HG03469 (cell line): Measurements from ENCODE around the gene FBXL3.
"Not testable (repeated sequence)": the region's sequence is repeated elsewhere in the genome, so short reads cannot be mapped to it uniquely, and the experiment has no call there.

Experiments
- ATAC-seq: cut with Tn5 transposase; IDR thresholded peaks from one replicate; pipeline ENCODE4 v1.9.1; 2021; ENCODE audit warnings: mild to moderate bottlenecking, moderate library complexity, moderate number of reproducible peaks; ENCODE audit not compliant: unreplicated experiment

The FBXL3 gene

GRCh38 chr13:76991796-76992547 is 35.0 kb downstream of the FBXL3 start, which contains the start of gene CLN5:
CLN5 (plus strand) TSS chr13:76992081; CDS start chr13:76992099, 18 bp downstream.
- ATAC-seq: peak; percentile 97

- ATAC-seq: peak; percentile 32
Measured at GRCh38 chr13:76991432-76991795, 35.5 kb downstream of the FBXL3 start.

DNA sequence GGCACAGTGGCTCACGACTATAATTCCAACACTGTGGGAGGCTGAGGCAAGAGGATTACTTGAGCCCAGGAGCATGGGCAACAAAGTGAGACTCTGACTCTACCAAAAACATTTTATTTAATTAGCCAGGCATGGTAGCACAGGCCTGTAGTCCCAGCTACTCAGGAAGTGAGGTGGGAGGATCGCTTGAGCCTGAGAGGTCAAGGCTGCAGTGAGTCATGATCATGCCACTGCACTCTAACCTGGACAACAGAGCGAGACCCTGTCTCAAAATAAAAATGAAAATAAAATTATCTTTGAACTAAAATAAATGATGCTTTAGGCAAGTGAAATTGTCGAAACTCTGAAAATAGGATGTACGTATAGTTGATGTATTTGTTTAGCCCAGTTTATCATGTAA is 43.3 kb downstream of the FBXL3 start:
- ATAC-seq: no peak

GRCh38 chr13:76982061-76982460 is 44.9 kb downstream of the FBXL3 start:
- no peak for ATAC-seq

GRCh38 chr13:76980075-76980718 is 46.8 kb downstream of the FBXL3 start:
- peak; percentile 99 for ATAC-seq

- ATAC-seq: no peak
Measured at GRCh38 chr13:76976929-76977328, 50.0 kb downstream of the FBXL3 start.

DNA sequence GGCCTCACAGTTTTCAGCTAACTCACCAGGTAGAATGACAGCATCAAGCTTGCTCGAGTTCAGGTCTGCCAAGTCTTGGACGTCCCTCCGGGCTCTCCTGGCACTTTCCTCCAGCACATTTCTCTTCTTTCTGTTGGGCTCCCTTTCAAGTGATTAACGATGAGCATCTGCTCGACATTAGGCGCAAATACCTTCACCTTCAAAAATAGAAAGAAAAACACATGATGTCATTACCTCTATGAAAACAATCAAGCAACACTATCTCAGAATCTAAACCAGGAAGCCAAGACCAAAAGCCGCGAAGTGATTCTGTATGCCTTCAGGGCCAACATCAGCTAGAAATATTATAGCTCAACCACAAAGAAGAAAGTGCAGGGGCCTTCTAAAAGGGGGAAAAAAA is 50.5 kb downstream of the FBXL3 start:
- no peak for ATAC-seq

GRCh38 chr13:76975863-76976262 is 51.1 kb downstream of the FBXL3 start:
- ATAC-seq: no peak

DNA sequence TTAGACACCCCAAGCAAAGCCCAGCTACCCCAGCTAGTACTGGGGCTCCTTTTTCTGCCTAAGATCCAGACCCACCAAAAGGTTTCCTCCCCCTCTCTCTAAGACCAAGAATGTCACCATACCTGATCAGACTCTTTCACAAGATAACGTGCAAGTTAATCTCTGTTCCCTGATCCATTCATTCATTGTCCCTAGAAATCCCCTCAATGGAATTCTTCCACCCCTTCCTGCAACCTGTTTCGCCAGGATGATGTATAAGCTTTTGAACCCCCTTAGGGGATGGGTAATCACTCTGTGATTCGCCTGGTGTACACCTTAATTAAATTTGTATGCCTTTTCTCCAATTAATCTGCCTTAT is 52.4 kb downstream of the FBXL3 start:
- no peak for ATAC-seq

DNA sequence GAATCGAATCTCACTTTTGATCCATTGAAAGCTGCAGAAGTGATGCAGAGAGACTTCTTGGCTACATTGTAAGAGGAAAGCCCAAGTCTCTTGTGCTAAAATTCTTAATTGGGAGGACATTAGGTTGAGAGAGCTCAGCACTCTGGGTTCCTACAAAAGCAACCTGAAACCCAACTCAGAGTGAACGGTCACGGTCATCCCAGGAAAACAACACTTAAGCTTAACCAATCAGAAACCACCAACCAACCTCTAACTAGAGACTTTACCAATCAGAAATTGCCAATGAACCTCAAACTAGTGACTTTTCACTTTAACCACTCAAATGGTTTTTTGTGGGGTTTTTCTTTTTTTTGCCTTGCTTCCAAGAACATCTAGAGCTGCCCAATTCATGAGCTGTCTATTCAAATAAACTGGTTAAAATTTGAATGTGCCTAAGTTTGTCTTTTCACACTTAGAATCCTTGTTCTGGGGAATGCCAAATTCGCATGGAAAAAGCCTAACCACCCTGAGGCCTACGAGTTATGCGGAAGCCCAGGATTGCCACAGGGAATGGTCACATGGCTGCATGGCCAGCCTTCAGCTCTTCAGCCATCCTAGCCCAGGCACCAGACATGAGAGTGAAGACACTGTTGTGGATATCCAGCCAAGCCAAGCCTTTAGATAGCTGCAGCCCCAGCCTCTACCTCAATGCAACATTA is 52.9 kb downstream of the FBXL3 start:
- ATAC-seq: no peak

DNA sequence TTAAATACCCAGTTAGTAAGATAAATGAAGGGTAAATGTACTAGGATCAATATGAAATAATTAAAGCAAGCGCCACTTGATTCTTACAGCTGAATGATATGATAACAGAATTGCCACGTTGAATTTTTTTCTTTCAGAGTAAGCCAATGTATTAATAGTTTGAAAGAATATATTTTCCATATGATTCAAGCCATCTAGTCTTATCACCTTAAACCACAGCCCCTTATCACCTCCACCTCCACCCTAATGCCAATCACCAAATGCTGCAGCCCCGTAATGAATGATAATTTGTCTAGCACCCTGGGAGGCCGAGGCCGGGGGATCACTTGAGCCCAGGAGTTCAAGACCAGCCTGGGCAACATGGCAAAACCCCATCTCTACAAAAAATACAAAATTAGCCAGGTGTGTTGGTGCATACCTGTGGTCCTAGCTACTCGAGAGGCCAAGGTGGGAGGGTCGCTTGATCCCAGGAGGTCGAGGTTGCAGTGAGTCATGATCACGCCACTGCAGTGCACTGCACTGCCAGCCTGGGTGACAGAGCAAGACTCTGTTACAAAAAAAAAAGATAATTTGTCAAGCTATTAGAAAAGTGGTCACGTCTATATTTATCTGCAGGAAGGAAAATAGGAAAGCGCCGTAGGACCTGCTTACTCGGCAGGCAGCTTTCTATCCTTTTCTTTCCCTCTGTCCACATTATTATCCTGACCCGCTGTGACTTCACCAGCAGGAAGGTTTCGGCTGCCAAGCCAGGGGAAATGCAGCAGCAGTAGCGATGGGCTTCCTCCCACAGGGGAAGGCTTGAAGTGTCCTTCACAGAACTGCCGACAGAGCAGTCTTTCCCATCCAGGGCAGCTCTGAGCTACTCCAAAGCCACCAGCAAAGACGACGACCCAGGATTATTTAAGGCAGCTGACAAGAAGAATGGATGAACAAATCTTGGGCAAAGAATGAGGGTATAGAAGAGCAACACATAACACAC is 54.8 kb downstream of the FBXL3 start:
- no peak for ATAC-seq

DNA sequence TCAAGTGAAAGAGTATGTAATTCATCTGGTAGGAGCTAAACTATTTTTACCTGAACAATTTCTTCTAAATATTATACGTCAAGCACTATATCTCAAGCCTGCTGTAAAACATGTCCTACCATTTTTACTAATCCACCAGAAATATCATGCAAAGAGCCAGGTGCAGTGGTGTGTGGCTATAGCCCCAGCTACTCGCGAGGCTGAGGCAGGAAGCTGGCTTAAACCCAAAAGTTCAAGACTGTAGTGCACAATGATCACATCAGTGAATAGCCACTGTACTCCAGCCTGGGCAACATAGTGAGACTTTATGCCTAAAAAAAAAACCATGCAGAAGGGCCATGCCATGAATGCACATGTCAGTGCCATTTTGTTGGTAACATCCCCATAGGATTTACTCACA is 55.7 kb downstream of the FBXL3 start:
- ATAC-seq: peak; percentile 84

DNA sequence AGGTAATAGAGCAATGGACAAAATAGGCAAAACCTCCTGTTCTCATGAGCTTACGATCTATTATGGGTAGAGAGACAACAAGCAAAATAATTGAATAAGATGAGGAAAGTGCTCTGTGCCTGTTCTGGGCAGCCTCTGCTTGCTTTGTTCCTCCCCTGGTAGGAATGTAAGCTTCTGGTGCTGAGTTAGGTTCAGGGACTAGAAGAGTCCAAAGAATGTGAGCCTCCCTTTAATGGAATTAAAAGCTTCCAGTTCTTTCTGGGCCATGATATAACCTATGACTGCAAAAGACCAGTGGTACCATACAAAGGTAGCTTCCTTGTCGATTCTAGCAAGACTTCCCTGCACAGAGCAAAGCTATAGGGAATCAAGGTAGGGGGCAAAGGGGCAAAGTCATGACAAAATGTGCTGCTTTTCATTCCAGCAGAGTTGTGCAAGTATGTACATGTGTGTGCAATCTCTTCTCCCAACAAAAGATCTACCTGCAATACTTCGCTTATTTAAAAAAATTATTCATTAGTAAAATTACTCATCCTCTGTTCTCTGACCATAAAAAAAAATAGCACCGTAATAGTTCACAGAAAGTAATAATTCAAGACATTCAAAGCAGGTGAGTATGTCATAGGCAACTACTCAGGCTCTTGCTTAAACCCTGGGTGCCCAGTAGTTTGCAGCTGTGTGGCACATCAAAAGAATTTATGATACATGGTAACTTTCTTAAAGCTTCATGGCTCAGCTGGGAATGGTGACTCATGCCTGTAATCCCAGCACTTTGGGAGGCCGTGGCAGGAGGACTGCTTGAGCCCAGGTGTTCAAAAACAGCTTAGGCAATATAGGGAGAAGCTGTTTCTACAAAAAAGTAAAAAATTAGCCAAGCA is 57.2 kb downstream of the FBXL3 start:
- no peak for ATAC-seq

DNA sequence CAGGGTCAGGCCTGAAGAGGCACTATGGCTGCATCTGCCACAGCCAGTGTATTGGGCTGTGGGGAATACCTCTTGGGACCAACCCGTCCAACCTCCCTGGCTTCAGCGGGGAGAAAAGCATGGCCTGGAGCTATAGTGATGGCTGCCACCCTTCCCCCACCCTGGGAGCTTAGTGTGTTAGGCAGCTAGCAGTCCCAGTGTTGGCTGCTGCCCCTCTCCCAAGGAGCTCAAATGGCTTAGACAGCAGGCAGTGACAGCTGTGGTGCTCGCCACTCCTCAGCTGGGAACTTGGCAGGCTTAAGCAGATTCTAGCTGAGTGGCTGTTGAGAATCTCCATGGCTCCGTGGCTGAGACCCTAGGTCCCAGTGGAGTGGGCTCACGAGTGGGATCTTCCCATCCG is 58.9 kb downstream of the FBXL3 start:
- ATAC-seq: no peak

DNA sequence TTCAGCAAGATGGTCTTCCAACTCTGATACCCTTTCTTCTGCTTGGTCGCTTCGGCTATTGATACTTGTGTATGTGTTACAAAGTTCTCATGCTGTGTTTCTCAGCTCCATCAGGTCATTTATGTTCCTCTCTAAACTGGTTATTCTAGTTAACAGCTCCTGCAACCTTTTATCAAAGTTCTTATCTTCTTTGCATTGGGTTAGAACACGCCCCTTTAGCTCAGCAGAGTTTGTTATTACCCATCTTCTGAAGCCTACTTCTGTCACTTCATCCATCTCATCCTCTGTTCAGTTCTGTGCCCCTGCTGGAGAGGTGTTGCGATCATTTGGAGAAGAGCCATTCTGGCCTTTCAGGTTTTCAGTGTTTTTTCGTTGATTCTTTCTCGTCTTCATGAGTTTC is 59.9 kb downstream of the FBXL3 start:
- ATAC-seq: no peak

GRCh38 chr13:76965759-76966421 is 61.1 kb downstream of the FBXL3 start:
- ATAC-seq: no peak

DNA sequence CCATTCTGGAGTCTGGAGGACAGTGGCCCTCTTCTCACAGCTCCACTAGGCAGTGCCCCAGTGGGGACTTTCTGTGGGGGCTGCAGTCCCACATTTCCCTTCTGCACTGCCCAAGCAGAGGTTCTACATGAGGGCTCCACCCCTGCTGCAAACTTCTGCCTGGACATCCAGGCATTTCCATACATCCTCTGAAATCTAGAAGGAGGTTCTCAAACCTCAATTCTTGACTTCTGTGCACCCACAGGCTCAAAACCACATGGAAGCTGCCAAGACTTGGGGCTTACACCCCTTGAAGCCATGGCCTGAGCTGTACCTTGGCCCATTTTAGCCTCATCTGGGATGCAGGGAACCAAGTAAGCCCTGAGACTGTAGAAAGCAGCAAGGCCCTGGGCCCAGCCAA is 67.2 kb downstream of the FBXL3 start:
- not testable (repeated sequence) for ATAC-seq

GRCh38 chr13:76958841-76959432 is 68.0 kb downstream of the FBXL3 start:
- no peak for ATAC-seq

- no peak for ATAC-seq
Measured at GRCh38 chr13:76955661-76956060, 71.3 kb downstream of the FBXL3 start.
